Measurements from ENCODE around the gene ERC2. TPM values are rescaled to one million over a fixed set of nuclear protein-coding genes. Genes with fewer than 3 reads are reported as not detected.

Gene ERC2
- total and polyA plus RNA-seq, 7 donors: 0.52 to 5.7 (median 1.2) TPM; not detected in 2

GRCh38 chr3:55521064-55521737, 947.1 kb downstream of the ERC2 start:
- no peak overlapping the region for H3K4me3 ChIP-seq
- H3K27ac ChIP-seq: no peak overlapping the region
- no peak for DNase-seq
- TF ChIP-seq POLR2A (IDR thresholded peaks at IDR 0.05) (no peak), POLR2AphosphoS5 (IDR thresholded peaks at IDR 0.05) (no peak), CTCF (IDR thresholded peaks at IDR 0.05) (no peak), EP300 (IDR thresholded peaks at IDR 0.05) (no peak)
- no peaks in the 10 kb centered on the region for H3K27me3 ChIP-seq
- intact Hi-C loops (cut with DNase I): no loop called here
- no peaks in the 10 kb centered on the region for H3K9me3 ChIP-seq
- 77 to 88% methylated on average over 9 of the region's 9 CpGs for WGBS, 2 donors
- H3K36me3 ChIP-seq: no peaks in the 10 kb centered on the region
- H3K4me1 ChIP-seq: peaks cover 0 to 14% (median 7%) of the 10 kb centered on the region in 4 donors

DNA sequence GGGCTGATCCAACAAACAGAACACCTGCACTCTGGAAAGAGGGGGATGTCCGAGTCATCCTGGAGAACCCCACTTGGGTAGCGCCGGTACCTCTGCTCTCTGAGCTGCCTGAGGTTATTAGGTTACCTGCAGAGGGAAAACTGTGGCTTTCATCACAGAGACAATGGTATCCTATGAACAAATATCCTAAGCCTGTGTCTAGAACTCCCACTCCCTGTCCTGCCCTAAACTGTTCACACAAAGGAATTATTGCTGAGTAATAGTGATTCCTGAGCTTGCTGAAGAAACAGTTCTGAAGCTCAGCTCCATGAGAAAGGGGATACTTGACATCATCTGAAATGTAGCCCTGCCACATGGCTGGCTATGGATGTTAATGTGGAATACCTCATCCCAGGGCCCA, 949.2 kb downstream of the ERC2 start:
- WGBS, 2 donors: 69 to 92% methylated on average over 3 of the region's 3 CpGs
- DNase-seq: no peak
- intact Hi-C loops (cut with DNase I): no loop called here
- Histone ChIP-seq H3K36me3 (no peaks in the 10 kb centered on the region), H3K4me3 (no peak overlapping the region), H3K4me1 (peaks cover 0 to 5% (median 0%) of the 10 kb centered on the region in 4 donors), H3K27ac (no peak overlapping the region), H3K9me3 (no peaks in the 10 kb centered on the region), H3K27me3 (no peaks in the 10 kb centered on the region)
- TF ChIP-seq POLR2A (IDR thresholded peaks at IDR 0.05): no peak
- TF ChIP-seq POLR2AphosphoS5 (IDR thresholded peaks at IDR 0.05): no peak
- no peak for TF ChIP-seq EP300 (IDR thresholded peaks at IDR 0.05)
- TF ChIP-seq CTCF (IDR thresholded peaks at IDR 0.05): no peak

GRCh38 chr3:55518451-55518850, 949.8 kb downstream of the ERC2 start:
- Histone ChIP-seq H3K36me3 (no peaks in the 10 kb centered on the region), H3K4me3 (no peak overlapping the region), H3K9me3 (no peaks in the 10 kb centered on the region), H3K27me3 (no peaks in the 10 kb centered on the region), H3K27ac (no peak overlapping the region), H3K4me1 (no peaks in the 10 kb centered on the region)
- intact Hi-C loops (cut with DNase I): no loop called here
- 59 to 72% methylated on average over 6 of the region's 6 CpGs for WGBS, 2 donors
- TF ChIP-seq POLR2A (IDR thresholded peaks at IDR 0.05) (no peak), POLR2AphosphoS5 (IDR thresholded peaks at IDR 0.05) (no peak)
- DNase-seq: no peak

DNA sequence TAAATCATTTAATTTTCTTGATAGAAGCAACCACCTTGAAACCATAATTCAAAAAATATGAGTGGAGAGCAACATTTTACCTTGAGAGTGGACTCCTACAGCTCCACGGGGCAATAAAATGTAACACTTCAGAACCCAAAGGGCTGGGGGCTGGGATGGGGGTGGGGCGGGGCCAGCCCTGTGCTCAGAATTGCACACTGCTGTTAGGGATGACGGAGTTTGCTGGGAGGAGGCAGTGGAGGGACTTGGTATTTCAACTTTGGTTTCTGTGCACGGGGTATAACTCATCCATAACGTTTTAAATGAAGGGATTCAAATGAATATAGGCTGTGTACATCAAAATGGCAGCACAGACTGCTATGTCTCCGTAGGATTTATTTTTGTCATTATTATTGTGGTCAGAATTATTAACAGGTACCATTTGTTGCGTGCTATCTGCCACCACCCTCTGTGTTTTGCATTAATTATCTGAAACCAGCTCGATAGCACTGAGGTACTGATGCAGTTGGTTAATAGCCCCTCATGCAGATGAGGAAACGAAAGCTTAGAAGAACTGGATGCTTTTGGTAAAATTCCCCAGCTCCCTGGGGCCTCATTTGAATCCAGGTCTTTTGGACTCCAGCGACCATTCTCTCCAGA, 951.8 kb downstream of the ERC2 start:
- peaks cover 0 to 16% (median 15%) of the 10 kb centered on the region in 4 donors for H3K4me1 ChIP-seq
- TF ChIP-seq POLR2AphosphoS5 (IDR thresholded peaks at IDR 0.05) (no peak), CTCF (IDR thresholded peaks at IDR 0.05) (no peak), POLR2A (IDR thresholded peaks at IDR 0.05) (no peak), EP300 (IDR thresholded peaks at IDR 0.05) (no peak)
- no peak for DNase-seq
- no peak overlapping the region for H3K4me3 ChIP-seq
- no peaks in the 10 kb centered on the region for H3K9me3 ChIP-seq
- H3K27ac ChIP-seq: no peak overlapping the region
- no peaks in the 10 kb centered on the region for H3K27me3 ChIP-seq
- intact Hi-C loops (cut with DNase I): no loop called here
- WGBS, 2 donors: 77 to 79% methylated on average over 10 of the region's 10 CpGs
- no peaks in the 10 kb centered on the region for H3K36me3 ChIP-seq

DNA sequence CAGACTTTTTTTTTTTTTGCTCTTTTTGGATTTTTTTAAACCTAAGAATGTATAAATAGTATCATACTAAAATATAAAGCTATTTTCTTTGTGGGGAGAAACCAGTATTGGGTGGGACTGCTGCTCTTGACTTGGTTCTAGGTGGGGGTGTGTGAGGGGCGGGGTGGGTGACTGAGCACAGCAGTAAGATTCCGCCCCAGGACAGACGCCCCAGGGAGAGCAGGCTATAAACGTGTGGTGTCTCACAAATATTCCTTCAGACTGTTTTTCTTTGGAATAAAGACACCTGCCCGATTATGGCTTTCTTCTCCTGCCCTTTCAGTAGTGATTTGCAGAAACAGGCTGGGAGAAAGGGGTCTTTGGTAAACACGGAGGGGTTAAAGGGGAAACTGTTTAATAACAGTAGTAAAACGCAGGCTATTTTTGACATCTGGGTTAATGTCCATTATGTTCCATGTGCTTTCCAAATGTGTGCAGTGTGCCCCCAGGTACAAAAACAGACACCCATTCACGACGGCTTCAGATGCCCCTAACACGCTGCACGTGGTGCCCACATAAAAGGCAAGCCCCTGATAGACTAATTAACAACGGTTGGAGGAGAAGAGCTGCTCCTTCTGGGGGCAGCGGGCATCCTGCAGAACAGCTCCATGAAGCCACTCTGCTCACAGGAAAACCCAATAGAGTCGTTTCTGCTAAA, 952.6 kb downstream of the ERC2 start:
- Histone ChIP-seq H3K4me3 (no peak overlapping the region), H3K4me1 (peaks cover 0 to 16% (median 15%) of the 10 kb centered on the region in 4 donors), H3K9me3 (no peaks in the 10 kb centered on the region), H3K27ac (no peak overlapping the region), H3K36me3 (no peaks in the 10 kb centered on the region), H3K27me3 (no peaks in the 10 kb centered on the region)
- no peak for DNase-seq
- WGBS, 2 donors: 43 to 50% methylated on average over 14 of the region's 14 CpGs
- TF ChIP-seq POLR2A (IDR thresholded peaks at IDR 0.05) (no peak), POLR2AphosphoS5 (IDR thresholded peaks at IDR 0.05) (no peak), EP300 (IDR thresholded peaks at IDR 0.05) (no peak), CTCF (IDR thresholded peaks at IDR 0.05) (no peak)
- intact Hi-C loops (cut with DNase I): no loop called here
